IPS-15b (cell line): ENCODE data around the gene CFAP206.

Experiments
- H3K27me3 ChIP-seq: one replicate; pipeline ENCODE4 v1.6.1; 2013; ENCODE audit warnings: low read length; ENCODE audit not compliant: control insufficient read depth, insufficient read depth
- H3K36me3 ChIP-seq: one replicate; pipeline ENCODE4 v1.6.1; 2013; ENCODE audit warnings: low read length; ENCODE audit not compliant: control insufficient read depth, insufficient read depth
- H3K4me1 ChIP-seq: one replicate; pipeline ENCODE4 v1.6.1; 2013; ENCODE audit warnings: mild to moderate bottlenecking, low read length; ENCODE audit not compliant: control insufficient read depth, insufficient read depth
- H3K4me3 ChIP-seq: one replicate; pipeline ENCODE4 v1.5.1; 2013; ENCODE audit warnings: low read depth, low read length
- H3K9ac ChIP-seq: one replicate; pipeline ENCODE4 v1.6.1; 2013; ENCODE audit warnings: low read depth, mild to moderate bottlenecking, low read length
- H3K9me3 ChIP-seq: one replicate; pipeline ENCODE4 v1.6.1; 2013; ENCODE audit warnings: mild to moderate bottlenecking, low read length; ENCODE audit not compliant: control insufficient read depth, insufficient read depth

The CFAP206 gene

DNA sequence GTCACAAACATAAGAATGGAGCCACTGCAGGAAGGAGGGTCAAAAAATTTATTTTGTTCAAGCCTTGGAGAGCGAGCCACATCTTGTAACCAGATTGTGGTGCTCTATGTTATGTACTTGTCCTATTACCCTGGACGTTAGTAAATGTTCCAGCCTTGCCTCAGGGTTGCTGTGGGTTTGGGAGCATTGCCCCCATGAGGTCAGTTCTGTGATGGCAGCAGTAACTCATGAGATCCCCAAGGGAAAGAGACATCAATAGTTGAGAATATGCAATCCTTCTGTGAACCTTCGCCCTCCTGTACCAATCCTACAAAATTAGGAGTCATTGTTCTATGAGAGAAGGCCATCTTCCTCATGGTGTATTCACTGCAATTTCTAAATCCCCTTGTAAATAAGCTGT lies 16.4 kb upstream of the CFAP206 start:
- Histone ChIP-seq H3K9me3 (no peaks in the 10 kb centered on the region), H3K4me3 (no peak overlapping the region), H3K9ac (no peak overlapping the region), H3K27me3 (no peaks in the 10 kb centered on the region), H3K36me3 (no peaks in the 10 kb centered on the region), H3K4me1 (no peaks in the 10 kb centered on the region)

DNA sequence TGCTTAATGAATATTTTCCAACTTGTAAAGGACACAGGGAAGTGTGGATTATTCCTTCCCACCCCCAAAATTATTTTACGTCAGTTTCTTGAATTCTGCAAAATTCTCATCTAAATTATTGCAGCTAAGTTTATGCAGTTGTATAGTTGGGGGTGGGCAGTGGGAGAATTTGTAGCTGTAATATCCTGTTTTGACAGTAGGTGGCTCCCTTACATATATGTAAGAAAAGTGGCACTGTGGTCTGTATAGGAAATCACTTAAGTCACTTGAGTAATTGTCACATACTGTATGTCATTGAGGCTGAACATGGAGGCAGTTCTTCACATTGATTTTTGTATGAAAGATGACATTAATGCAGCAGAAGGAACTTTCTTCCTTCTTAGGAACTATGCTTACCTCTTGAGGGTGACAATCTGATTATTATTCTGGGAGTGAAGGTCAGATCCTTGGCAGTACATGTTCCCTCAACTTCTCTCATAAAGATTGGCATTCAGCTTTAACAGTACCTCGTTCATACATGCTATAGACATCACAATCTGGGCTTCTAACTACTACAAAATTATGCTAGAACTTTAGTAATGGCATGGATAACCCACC lies 14.6 kb upstream of the CFAP206 start:
- H3K4me1 ChIP-seq: no peaks in the 10 kb centered on the region
- no peaks in the 10 kb centered on the region for H3K36me3 ChIP-seq
- no peak overlapping the region for H3K4me3 ChIP-seq
- no peaks in the 10 kb centered on the region for H3K9me3 ChIP-seq
- no peaks in the 10 kb centered on the region for H3K27me3 ChIP-seq
- H3K9ac ChIP-seq: no peak overlapping the region

- Histone ChIP-seq H3K9ac (no peak overlapping the region), H3K36me3 (no peaks in the 10 kb centered on the region), H3K4me1 (no peaks in the 10 kb centered on the region), H3K27me3 (no peaks in the 10 kb centered on the region), H3K4me3 (no peak overlapping the region), H3K9me3 (no peaks in the 10 kb centered on the region)
These were observed 12.3 kb upstream of the CFAP206 start for GRCh38 chr6:87395431-87395830.

DNA sequence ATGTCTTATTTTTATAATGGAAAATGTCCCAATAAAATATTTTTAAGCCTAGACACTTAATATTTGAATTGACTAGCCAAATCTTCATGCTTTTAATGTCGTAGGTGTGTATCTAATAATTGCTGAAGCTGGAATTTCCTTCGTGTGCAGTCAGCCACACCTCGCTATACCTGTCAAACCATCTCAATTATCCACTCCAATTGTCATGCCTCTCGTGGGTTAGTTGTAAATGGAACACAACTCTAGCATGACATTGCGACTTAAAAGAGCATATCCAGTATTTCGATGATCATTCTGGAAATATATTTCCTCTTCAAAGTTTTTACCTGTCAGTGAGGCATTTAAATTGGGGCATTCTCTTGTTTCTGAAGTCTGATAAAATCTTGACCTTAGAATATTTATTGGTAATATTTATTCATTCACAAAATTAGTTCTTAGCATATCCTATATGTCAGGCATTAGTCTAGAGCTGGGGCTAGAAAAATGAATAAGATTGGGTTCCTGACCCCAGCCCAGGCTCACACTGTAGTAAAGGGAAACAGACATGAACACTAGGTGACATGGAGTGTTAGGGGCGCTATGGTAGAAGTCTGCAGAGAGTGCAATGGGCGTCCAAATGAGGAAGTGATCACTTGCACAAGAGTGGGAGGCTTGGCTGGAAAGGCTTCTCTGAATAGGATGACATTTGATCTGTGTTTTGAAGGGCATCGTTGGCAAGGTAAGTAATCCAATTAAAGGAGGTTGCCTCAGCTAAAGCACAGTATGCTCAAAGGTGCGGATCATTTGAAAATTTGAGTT lies 11.0 kb upstream of the CFAP206 start:
- Histone ChIP-seq H3K4me1 (no peaks in the 10 kb centered on the region), H3K4me3 (no peak overlapping the region), H3K9ac (no peak overlapping the region), H3K9me3 (no peaks in the 10 kb centered on the region), H3K36me3 (no peaks in the 10 kb centered on the region), H3K27me3 (no peaks in the 10 kb centered on the region)

GRCh38 chr6:87397656-87398055 lies 10.1 kb upstream of the CFAP206 start:
- Histone ChIP-seq H3K27me3 (no peaks in the 10 kb centered on the region), H3K9ac (no peak overlapping the region), H3K9me3 (no peaks in the 10 kb centered on the region), H3K4me3 (no peak overlapping the region), H3K4me1 (no peaks in the 10 kb centered on the region), H3K36me3 (no peaks in the 10 kb centered on the region)

DNA sequence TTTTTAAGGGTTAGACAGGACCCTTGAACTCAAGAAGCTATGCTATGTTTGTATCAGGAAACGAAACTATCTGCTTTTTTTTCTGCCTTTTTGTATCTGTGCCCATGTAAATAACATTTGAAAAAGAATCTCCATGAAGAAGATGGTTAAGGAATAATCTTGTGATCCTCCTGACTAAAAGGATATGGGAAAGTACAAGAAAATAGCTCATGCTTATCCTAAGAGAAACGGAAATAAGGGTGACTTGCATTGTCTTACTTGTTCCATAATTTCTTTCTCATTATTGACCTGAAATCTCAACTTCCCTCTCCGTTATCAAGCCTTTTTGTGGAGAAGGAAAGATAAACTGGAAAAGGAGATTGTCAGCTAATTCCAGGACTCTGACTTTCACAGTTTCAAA lies 5.9 kb upstream of the CFAP206 start:
- H3K27me3 ChIP-seq: no peaks in the 10 kb centered on the region
- no peak overlapping the region for H3K9ac ChIP-seq
- H3K9me3 ChIP-seq: no peaks in the 10 kb centered on the region
- no peaks in the 10 kb centered on the region for H3K4me1 ChIP-seq
- no peaks in the 10 kb centered on the region for H3K36me3 ChIP-seq
- no peak overlapping the region for H3K4me3 ChIP-seq

DNA sequence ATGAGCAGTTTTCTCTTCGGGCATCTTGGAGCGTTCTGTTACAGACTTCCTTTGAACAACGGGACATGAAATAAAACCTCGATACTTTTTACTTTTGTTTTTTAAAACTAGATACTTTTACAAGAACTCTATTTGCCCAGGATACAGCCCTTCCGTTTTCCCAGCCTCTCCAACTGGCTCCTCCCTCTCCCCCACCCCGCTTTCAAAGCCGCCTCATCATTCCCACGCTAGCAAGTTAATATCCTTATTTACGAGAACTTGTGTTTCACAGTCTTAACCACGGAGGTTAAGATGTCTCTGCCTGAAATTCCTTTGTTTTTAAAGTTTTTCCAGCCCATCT lies 241 bp upstream of the CFAP206 start:
- Histone ChIP-seq H3K36me3 (no peaks in the 10 kb centered on the region), H3K27me3 (no peaks in the 10 kb centered on the region), H3K9me3 (no peaks in the 10 kb centered on the region), H3K4me3 (peak overlapping the region; percentile 90), H3K9ac (no peak overlapping the region), H3K4me1 (no peaks in the 10 kb centered on the region)

DNA sequence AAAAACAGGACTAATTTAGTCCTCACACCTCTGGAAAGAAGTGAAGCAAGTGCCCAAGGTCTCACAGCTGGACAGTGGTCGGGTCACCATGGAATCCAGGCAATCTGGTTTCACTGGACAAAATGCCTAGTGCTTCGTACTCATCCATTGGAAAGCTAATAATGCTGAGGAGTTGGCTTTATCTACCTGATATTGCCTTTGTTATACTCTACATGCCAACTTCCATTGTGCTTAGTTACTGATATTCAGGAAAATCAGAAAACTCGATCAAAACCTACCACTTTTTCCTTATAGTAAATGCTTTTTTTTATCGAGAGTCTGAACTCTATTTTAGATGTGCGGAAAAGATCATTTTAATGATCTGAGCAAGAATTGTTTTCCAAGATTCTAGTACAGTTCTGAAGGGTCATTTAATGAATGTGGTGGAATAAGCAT lies 966 bp downstream of the CFAP206 start:
- peak overlapping the region; percentile 90 for H3K4me3 ChIP-seq
- H3K9me3 ChIP-seq: no peaks in the 10 kb centered on the region
- H3K9ac ChIP-seq: peak overlapping the region; percentile 71
- H3K4me1 ChIP-seq: no peaks in the 10 kb centered on the region
- no peaks in the 10 kb centered on the region for H3K36me3 ChIP-seq
- H3K27me3 ChIP-seq: no peaks in the 10 kb centered on the region

GRCh38 chr6:87419266-87419665 lies 11.5 kb downstream of the CFAP206 start:
- no peaks in the 10 kb centered on the region for H3K36me3 ChIP-seq
- H3K27me3 ChIP-seq: no peaks in the 10 kb centered on the region
- H3K9ac ChIP-seq: no peak overlapping the region

DNA sequence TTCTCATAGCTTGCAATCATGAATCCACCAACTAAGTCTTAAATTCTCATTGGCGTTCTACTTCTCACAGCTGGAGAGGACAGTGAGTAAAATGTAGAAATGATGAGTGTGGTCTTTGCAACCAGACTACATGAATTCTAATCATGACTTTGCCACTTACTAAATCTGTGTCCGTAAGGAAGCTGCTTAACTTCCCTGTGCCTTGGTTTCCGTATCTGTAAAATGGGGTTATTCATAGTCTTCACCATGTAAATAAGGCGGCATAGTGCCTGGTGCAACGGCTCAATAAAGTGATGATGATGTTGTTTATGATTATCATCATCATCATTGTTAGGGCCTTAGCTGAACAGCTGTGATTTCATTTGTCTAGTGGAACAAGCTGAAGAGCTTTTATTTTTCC lies 12.6 kb downstream of the CFAP206 start:
- no peaks in the 10 kb centered on the region for H3K4me1 ChIP-seq
- no peaks in the 10 kb centered on the region for H3K36me3 ChIP-seq
- H3K27me3 ChIP-seq: no peaks in the 10 kb centered on the region
- H3K4me3 ChIP-seq: no peak overlapping the region
- no peaks in the 10 kb centered on the region for H3K9me3 ChIP-seq
- no peak overlapping the region for H3K9ac ChIP-seq

More at GRCh38 chr6:87419266-87419665, 11.5 kb downstream of the CFAP206 start:
- Histone ChIP-seq H3K9me3 (no peaks in the 10 kb centered on the region), H3K4me3 (no peak overlapping the region), H3K4me1 (no peaks in the 10 kb centered on the region)

DNA sequence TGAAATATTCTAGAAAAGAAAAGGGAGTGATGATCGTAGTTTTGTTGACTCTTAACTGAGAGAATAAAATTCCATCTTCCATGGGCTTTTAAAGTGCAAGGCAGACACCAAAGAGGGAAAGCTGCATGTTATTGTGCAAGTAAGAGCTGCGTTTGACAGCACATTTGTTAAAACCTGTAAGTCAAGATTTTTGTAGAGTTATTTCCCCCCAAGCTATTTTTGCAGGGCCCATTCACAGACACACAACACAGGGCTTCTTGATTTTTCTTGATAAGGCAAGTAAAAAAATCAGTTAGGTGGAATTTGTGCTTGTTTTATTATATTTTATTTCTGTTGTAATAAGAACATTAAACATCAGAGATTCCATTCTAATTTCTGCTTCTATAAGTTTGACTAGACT lies 13.8 kb downstream of the CFAP206 start:
- H3K4me3 ChIP-seq: no peak overlapping the region
- no peaks in the 10 kb centered on the region for H3K9me3 ChIP-seq
- H3K27me3 ChIP-seq: no peaks in the 10 kb centered on the region
- no peak overlapping the region for H3K9ac ChIP-seq
- no peaks in the 10 kb centered on the region for H3K4me1 ChIP-seq
- H3K36me3 ChIP-seq: no peaks in the 10 kb centered on the region

GRCh38 chr6:87426789-87427188 lies 19.0 kb downstream of the CFAP206 start:
- Histone ChIP-seq H3K36me3 (no peaks in the 10 kb centered on the region), H3K4me1 (no peaks in the 10 kb centered on the region), H3K27me3 (no peaks in the 10 kb centered on the region), H3K9me3 (no peaks in the 10 kb centered on the region), H3K9ac (no peak overlapping the region), H3K4me3 (no peak overlapping the region)
